Lower leg skin (tissue), 4 donors: ENCODE results near the gene SH2D2A. TPM values are rescaled to one million over a fixed set of nuclear protein-coding genes. Genes with fewer than 3 reads are reported as not detected.
"Not testable (repeated sequence)": the region's sequence is repeated elsewhere in the genome, so short reads cannot be mapped to it uniquely, and the experiment has no call there.

ENCODE experiments used
- DNase-seq, 2 donors: peaks; one replicate each; pipeline ENCODE4 v3.0.0-alpha.2; 2019; ENCODE audit warnings: low spot score in 2 of 2
- H3K4me3 ChIP-seq: fragments of 200-600 bp; sonication (generic); 2 replicates; pipeline ENCODE4 v1.5.1; 2017; ENCODE audit warnings: mild to moderate bottlenecking, low read depth; ENCODE audit not compliant: poor library complexity, severe bottlenecking
- POLR2A ChIP-seq, 2 donors: fragments of 450-650 bp; IDR thresholded peaks; one replicate each; pipeline ENCODE4 v1.6.1; 2016 to 2017; ENCODE audit warnings: antibody characterized with exemption in 2 of 2, mild to moderate bottlenecking in 1 of 2, moderate library complexity in 1 of 2
- WGBS, 2 donors: methylation state at CpG; one replicate each; pipeline ENCODE4 v1.1.5; 2018; 5-methylcytosine and 5-hydroxymethylcytosine counted together
- intact Hi-C: fragments of 100-400 bp; cut with DNase I; formaldehyde crosslinking; loops from one replicate; pipeline ENCODE4 v1.15.0; 2023; ENCODE audit warnings: low total_unique reads
- total RNA-seq, 4 donors: library from RNA; depleted of rRNA; stranded (reverse); fragments of >200 nt; gene quantifications; one replicate each; pipeline ENCODE4 v1.1.0, GENCODE V29; 2016
- TF ChIP-seq, protein P1 (sequence below), 3 donors: fragments of 450-650 bp; IDR thresholded peaks; one replicate each; pipeline ENCODE4 v1.5.1; 2016; ENCODE audit warnings: antibody characterized with exemption in 3 of 3, mild to moderate bottlenecking in 3 of 3, moderate library complexity in 2 of 3

The SH2D2A gene
- total RNA-seq, 4 donors from 2014 or later: 1.5 TPM; not detected in 3

DNA sequence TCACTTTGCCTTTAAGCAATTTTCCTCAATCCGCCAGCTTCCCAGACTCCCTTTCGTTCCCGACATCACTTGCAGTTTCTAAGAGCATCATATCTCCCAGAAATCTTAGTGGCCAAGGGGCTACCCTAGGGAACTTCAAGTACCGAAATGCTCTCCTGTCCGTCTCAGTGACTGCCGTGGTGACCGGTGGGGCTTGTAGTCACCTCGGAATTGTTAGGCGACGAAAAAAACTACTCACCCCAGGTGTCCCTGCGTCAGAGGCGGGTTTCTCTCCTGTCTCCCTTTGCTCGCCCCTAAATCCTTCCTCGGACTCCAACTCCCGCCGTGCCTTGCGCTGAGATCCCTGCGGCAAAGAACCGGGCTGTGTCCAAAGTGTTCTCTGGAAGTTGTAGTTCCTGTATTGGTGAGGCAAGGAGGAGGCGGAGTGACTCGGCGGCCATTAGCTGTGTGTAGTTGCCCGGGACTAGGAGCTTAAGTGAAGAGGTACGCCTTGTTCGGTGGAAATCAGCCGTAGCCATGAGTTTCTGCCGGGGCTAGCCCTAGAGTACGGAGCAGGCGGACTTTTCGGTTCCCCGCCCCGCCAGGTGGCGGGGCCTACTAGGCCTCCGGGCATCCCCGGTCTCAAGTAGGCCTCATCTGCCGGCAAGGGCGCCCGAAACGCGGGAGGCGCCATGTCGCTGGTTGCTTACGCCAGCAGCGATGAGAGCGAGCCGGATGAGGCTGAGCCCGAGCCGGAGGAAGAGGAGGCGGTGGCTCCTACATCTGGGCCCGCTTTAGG is 49.4 kb downstream of the SH2D2A start, which contains the start of gene PRCC:
Gene PRCC, plus strand, starts transcription at position 435 of the 778 bp plus-strand sequence. Its CDS starts 237 bp downstream, at position 672.
- intact Hi-C loops: no loop called here
- peak in 1 of 2 donors; percentile 45 for TF ChIP-seq POLR2A (IDR thresholded peaks at IDR 0.05)
- TF ChIP-seq, protein P1, sequence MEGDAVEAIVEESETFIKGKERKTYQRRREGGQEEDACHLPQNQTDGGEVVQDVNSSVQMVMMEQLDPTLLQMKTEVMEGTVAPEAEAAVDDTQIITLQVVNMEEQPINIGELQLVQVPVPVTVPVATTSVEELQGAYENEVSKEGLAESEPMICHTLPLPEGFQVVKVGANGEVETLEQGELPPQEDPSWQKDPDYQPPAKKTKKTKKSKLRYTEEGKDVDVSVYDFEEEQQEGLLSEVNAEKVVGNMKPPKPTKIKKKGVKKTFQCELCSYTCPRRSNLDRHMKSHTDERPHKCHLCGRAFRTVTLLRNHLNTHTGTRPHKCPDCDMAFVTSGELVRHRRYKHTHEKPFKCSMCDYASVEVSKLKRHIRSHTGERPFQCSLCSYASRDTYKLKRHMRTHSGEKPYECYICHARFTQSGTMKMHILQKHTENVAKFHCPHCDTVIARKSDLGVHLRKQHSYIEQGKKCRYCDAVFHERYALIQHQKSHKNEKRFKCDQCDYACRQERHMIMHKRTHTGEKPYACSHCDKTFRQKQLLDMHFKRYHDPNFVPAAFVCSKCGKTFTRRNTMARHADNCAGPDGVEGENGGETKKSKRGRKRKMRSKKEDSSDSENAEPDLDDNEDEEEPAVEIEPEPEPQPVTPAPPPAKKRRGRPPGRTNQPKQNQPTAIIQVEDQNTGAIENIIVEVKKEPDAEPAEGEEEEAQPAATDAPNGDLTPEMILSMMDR (IDR thresholded peaks at IDR 0.05): no peak
- H3K4me3 ChIP-seq: peak within 1 kb of the TSS; percentile 92
- WGBS, 2 donors: 0% methylated on average over 33 to 49 of the region's 50 CpGs
- peak; percentile 99 for DNase-seq

DNA sequence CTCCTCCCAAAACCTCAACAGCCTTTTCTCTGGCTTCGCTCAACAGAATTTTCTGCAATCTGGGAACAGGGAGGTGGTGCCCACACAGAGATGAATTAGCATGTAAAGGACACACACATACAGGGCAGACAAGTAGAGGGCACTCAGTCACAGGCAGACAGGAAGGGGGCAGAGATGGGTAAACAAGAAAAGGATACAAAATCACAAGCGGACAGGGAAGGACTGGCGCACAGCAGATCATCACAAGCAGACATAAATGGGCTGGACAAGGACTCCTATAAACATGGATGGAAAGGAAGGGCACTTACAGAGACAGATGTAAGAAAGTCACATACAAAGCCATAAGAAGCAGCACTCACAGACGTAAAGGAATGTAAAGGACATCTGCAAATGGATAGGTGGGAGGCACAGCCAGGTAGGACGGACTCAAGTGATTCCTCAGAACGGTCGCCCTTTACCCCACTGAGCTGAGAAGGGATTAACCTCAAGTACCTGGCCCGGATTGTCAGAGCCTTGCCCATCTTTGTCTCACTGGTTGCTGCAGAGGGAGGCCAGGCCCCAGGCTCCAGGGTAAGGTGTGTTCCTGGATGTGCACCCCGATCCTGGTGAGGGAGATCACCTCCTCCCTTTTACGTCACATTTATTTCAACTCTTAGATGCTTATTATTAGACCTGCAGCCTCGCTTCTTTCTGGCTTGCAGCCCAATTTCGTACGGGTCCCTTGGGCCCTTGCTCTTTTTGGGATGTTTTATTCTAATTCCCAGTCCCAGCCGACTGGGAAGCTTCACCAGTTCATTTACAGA is 50.1 kb downstream of the SH2D2A start:
- 7 to 12% methylated on average over 14 of the region's 14 CpGs for WGBS, 2 donors
- intact Hi-C loops: no loop called here
- no peak for TF ChIP-seq POLR2A (IDR thresholded peaks at IDR 0.05)
- TF ChIP-seq, protein P1 (IDR thresholded peaks at IDR 0.05): no peak
- peak overlapping the region; percentile 34 for H3K4me3 ChIP-seq
- peak in 1 of 2 donors; percentile 93 for DNase-seq

DNA sequence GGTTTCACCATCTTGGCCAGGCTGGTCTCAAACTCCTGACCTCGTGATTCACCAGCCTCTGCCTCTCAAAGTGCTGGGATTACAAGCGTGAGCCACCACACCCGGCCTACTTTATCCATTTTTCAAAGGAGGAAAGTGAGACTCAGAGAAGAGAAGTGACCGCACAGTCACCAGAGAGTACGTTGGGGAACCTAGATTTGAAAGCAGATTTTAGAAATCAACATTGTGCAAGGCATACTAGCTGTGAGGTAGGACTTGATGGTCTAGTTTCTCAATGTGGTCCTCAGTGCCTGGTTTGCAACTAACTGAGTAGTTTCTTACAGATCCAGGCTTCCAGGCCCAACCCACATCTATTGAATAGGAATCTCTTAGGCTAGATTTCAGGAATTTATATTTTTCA is 51.0 kb downstream of the SH2D2A start:
- TF ChIP-seq POLR2A (IDR thresholded peaks at IDR 0.05): no peak
- TF ChIP-seq, protein P1 (IDR thresholded peaks at IDR 0.05): no peak
- no peak for DNase-seq
- 83 to 90% methylated on average over 5 of the region's 5 CpGs for WGBS, 2 donors
- H3K4me3 ChIP-seq: no peak overlapping the region
- intact Hi-C loops: no loop called here

DNA sequence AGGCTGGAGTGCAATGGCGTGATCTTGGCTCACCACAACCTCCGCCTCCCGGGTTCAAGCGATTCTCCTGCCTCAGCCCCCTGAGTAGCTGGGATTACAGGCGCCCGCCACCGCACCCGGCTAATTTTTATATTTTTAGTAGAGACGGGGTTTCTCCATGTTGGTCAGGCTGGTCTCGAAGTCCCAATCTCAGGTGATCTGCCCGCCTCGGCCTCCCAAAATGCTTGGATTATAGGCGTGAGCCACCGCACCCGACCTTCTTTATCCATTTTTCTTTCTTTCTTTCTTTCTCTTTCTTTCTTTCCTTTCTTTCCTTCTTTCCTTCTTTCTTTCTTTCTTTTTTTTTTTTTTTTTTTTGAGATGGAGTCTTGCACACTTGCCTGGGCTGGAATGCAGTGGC is 51.5 kb downstream of the SH2D2A start:
- 96 to 98% methylated on average over 15 of the region's 15 CpGs for WGBS, 2 donors
- H3K4me3 ChIP-seq, intact Hi-C loops: not testable (repeated sequence)
- peak in 1 of 2 donors; percentile 61 for DNase-seq

DNA sequence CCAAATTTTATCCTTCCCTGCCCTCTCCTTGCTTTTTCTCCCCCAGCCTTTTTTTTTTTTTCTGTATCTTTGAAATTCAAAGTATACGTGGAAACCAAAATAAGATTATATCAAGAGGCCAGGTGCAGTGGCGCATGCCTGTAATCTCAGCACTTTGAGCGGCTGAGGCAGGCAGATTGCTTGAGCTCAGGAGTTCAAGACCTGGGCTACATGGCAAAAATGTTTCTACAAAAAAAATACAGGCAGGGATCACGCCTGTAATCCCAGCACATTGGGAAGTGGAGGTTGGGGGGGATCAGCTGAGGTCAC is 55.9 kb downstream of the SH2D2A start:
- intact Hi-C loops: no loop called here
- TF ChIP-seq POLR2A (IDR thresholded peaks at IDR 0.05): no peak
- TF ChIP-seq, protein P1 (IDR thresholded peaks at IDR 0.05): no peak
- DNase-seq: no peak
- 70 to 78% methylated on average over 4 of the region's 4 CpGs for WGBS, 2 donors
- H3K4me3 ChIP-seq: no peak overlapping the region

DNA sequence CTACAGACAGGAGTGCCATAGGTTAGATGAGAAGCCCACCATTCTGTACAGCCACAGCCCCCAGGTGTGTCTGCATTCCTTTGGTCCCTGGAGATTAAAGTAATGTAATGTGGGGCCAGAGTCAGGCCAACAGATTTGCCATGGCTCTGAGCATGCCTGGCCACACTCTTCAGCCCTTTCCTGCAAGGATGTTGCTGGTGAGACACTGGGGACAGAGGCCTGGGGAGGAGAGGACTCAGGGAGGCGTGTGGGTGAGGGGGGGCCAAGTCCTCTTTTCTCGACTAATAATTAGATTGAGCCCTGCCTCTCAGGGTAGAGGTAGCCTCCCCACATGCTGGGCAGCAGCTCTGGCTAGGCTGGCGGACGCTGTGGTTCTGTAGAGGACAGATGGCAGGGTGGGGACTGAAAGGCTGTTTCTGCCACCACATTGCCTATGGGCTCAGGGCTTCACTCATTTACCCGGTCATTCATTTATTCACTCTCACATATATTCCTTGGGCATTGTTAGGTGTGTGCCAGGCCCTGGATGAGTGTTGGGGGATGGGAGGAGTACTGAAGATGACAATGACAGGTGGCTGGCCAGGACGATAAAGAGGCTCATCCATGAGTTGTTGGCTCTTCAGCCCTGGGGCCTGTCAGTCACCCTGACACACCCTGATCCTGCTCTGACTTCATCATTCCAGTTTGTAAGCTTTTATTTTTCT is 56.4 kb downstream of the SH2D2A start:
- TF ChIP-seq, protein P1 (IDR thresholded peaks at IDR 0.05): no peak
- TF ChIP-seq POLR2A (IDR thresholded peaks at IDR 0.05): no peak
- DNase-seq: peak in 1 of 2 donors; percentile 70
- H3K4me3 ChIP-seq: no peak overlapping the region
- 54 to 60% methylated on average over 6 of the region's 6 CpGs for WGBS, 2 donors
- intact Hi-C loops: no loop called here

DNA sequence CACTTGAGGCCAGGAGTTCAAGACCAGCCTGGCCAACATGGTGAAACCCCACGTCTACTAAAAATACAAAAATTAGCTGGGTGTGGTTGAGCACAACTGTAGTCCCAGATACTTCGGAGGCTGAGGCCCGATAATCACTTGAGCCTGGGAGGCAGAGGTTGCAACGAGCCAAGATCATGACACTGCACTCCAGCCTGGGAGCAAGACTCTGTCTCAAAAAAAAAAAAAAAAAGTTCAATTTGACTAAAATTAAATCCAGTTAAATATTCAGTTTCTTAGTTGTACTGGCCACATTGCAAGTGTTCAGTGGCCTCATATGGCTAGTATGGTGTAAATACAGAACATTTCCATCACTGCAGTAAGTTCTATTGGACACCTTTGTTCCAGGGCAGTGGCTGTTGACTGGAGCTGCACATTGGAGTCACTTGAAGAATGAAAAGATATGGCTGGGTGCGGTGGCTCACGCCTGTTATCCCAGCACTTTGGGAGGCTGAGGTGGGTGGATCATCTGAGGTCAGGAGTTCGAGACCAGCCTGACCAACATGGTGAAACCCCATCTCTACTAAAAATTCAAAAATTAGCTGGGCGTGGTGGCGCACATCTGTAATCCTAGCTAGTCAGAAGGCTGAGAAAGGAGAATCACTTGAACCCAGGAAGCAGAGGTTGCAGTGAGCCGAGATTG is 58.9 kb downstream of the SH2D2A start:
- 85 to 92% methylated on average over 10 of the region's 10 CpGs for WGBS, 2 donors
- peak in 1 of 2 donors; percentile 49 for DNase-seq
- intact Hi-C loops, H3K4me3 ChIP-seq: not testable (repeated sequence)
